Fibroblast of lung (primary cell): Measurements from ENCODE around the gene TRIM67. TPM values are rescaled to one million over a fixed set of nuclear protein-coding genes. Genes with fewer than 3 reads are reported as not detected.

Experiments used
- DNase-seq, 2 donors: peaks; one replicate each; pipeline versions ENCODE4 v3.0.0 to v3.0.0-alpha.2; 2010; ENCODE audit warnings: low read depth in 2 of 2
- H2AFZ ChIP-seq: 2 replicates; pipeline ENCODE4 v1.5.1; 2012; ENCODE audit warnings: low read length, control low read depth, inconsistent platforms
- H3K27ac ChIP-seq: 2 replicates; pipeline ENCODE4 v1.5.1; 2011; ENCODE audit warnings: low read length, control low read depth; ENCODE audit not compliant: insufficient read depth
- H3K27me3 ChIP-seq: 2 replicates; pipeline ENCODE4 v1.5.1; 2011; ENCODE audit warnings: mild to moderate bottlenecking, low read length; ENCODE audit not compliant: control insufficient read depth, insufficient read depth
- H3K36me3 ChIP-seq: 2 replicates; pipeline ENCODE4 v1.5.1; 2011; ENCODE audit warnings: low read length; ENCODE audit not compliant: control insufficient read depth, insufficient read depth
- H3K4me1 ChIP-seq: 2 replicates; pipeline ENCODE4 v1.5.1; 2011; ENCODE audit warnings: low read length; ENCODE audit not compliant: control insufficient read depth, insufficient read depth; ENCODE audit errors: extremely low read depth
- H3K4me2 ChIP-seq: 2 replicates; pipeline ENCODE4 v1.5.1; 2011; ENCODE audit warnings: low read length, control low read depth; ENCODE audit not compliant: insufficient read depth; ENCODE audit errors: extremely low read depth
- H3K4me3 ChIP-seq, 4 experiments: fragments of 200-600 bp in 1 of 4; sonication (generic) in 1 of 4; replicated peaks in 1 of 4; 2 replicates each; pipeline ENCODE4 v1.5.1; 2011 to 2016; ENCODE audit warnings: low read length in 4 of 4, low read depth in 3 of 4, mild to moderate bottlenecking in 3 of 4, control low read depth in 2 of 4, inconsistent platforms in 1 of 4, mixed read lengths in 1 of 4; ENCODE audit not compliant: insufficient read depth in 1 of 4; ENCODE audit errors: control extremely low read depth in 1 of 4
- H3K79me2 ChIP-seq: 2 replicates; pipeline ENCODE4 v1.5.1; 2012; ENCODE audit warnings: mild to moderate bottlenecking, low read length, inconsistent platforms; ENCODE audit not compliant: control insufficient read depth, insufficient read depth
- H3K9ac ChIP-seq: 2 replicates; pipeline ENCODE4 v1.5.1; 2011; ENCODE audit warnings: mild to moderate bottlenecking, low read length, control low read depth; ENCODE audit not compliant: insufficient read depth
- H3K9me3 ChIP-seq: 2 replicates; pipeline ENCODE4 v1.5.1; 2012; ENCODE audit warnings: low read depth, low read length; ENCODE audit not compliant: control insufficient read depth, insufficient read depth
- H4K20me1 ChIP-seq: 2 replicates; pipeline ENCODE4 v1.5.1; 2011; ENCODE audit warnings: low read length; ENCODE audit not compliant: control insufficient read depth, insufficient read depth; ENCODE audit errors: extremely low read depth
- CTCF ChIP-seq, 2 donors: IDR thresholded peaks in 1 of 2; conservative IDR thresholded peaks in 1 of 2; 1 replicate in 1 of 2; 2 replicates in 1 of 2; pipeline ENCODE4 v1.5.1; 2011 to 2012; ENCODE audit warnings: low read length in 2 of 2, control low read depth in 1 of 2, inconsistent platforms in 1 of 2, low read depth in 1 of 2, mild to moderate bottlenecking in 1 of 2
- EZH2 ChIP-seq: IDR thresholded peaks from 2 replicates; pipeline ENCODE4 v1.5.1; 2012; ENCODE audit warnings: low read length, control low read depth, mild to moderate bottlenecking; ENCODE audit errors: missing control alignments
- polyA plus RNA-seq, 2 donors: library from polyadenylated mRNA; depleted of rRNA in 1 of 2; stranded (reverse) in 1 of 2; unstranded in 1 of 2; fragments of >200 nt; gene quantifications; 2 replicates each; pipeline ENCODE4 v1.2.1, GENCODE V29; 2011 to 2012; ENCODE audit warnings: missing spikeins in 1 of 2
- total RNA-seq: library from RNA; depleted of rRNA; stranded (reverse); fragments of >200 nt; gene quantifications from 2 replicates; pipeline ENCODE4 v1.2.1, GENCODE V29; 2014

Gene TRIM67
- total and polyA plus RNA-seq, 2 donors (not counting 1 experiment from before 2014, with no cell fraction given): 0.02 to 0.17 TPM

GRCh38 chr1:231219422-231220401 lies 57.9 kb downstream of the TRIM67 start:
- H3K79me2 ChIP-seq: no peaks in the 10 kb centered on the region
- no peak overlapping the region for H2AFZ ChIP-seq
- no peaks in the 10 kb centered on the region for H3K4me1 ChIP-seq
- no peak overlapping the region for H3K4me2 ChIP-seq
- peaks cover 2% of the 10 kb centered on the region for H3K36me3 ChIP-seq
- H3K9me3 ChIP-seq: no peaks in the 10 kb centered on the region
- no peak overlapping the region for H3K9ac ChIP-seq
- no peak overlapping the region for H3K4me3 ChIP-seq
- H4K20me1 ChIP-seq: no peaks in the 10 kb centered on the region
- TF ChIP-seq CTCF (conservative IDR thresholded peaks at IDR 0.05 in 1 of 2, IDR thresholded peaks at IDR 0.05 in 1 of 2; ENCODE audit: low read depth in 1 of 2, low read length in 2 of 2) (no peak), EZH2 (no peak)
- no peak for DNase-seq
- H3K27me3 ChIP-seq: no peaks in the 10 kb centered on the region
- no peak overlapping the region for H3K27ac ChIP-seq

- Histone ChIP-seq H3K9me3 (no peaks in the 10 kb centered on the region), H2AFZ (no peak overlapping the region), H3K4me3 (no peak overlapping the region), H3K79me2 (no peaks in the 10 kb centered on the region), H4K20me1 (no peaks in the 10 kb centered on the region), H3K4me2 (no peak overlapping the region), H3K27me3 (no peaks in the 10 kb centered on the region), H3K9ac (no peak overlapping the region), H3K36me3 (peaks cover 4% of the 10 kb centered on the region), H3K4me1 (no peaks in the 10 kb centered on the region), H3K27ac (no peak overlapping the region)
- DNase-seq: no peak
- TF ChIP-seq EZH2 (no peak), CTCF (conservative IDR thresholded peaks at IDR 0.05 in 1 of 2, IDR thresholded peaks at IDR 0.05 in 1 of 2; ENCODE audit: low read depth in 1 of 2, low read length in 2 of 2) (no peak)
These were observed 58.9 kb downstream of the TRIM67 start for GRCh38 chr1:231220801-231221200.

- no peaks in the 10 kb centered on the region for H4K20me1 ChIP-seq
- no peak overlapping the region for H3K4me3 ChIP-seq
- H2AFZ ChIP-seq: no peak overlapping the region
- no peaks in the 10 kb centered on the region for H3K27me3 ChIP-seq
- no peaks in the 10 kb centered on the region for H3K79me2 ChIP-seq
- no peak for DNase-seq
- H3K4me1 ChIP-seq: no peaks in the 10 kb centered on the region
- H3K9ac ChIP-seq: no peak overlapping the region
- H3K36me3 ChIP-seq: peaks cover 10% of the 10 kb centered on the region
- no peak overlapping the region for H3K27ac ChIP-seq
- TF ChIP-seq CTCF (conservative IDR thresholded peaks at IDR 0.05 in 1 of 2, IDR thresholded peaks at IDR 0.05 in 1 of 2; ENCODE audit: low read depth in 1 of 2, low read length in 2 of 2) (no peak), EZH2 (no peak)
- H3K9me3 ChIP-seq: no peaks in the 10 kb centered on the region
- no peak overlapping the region for H3K4me2 ChIP-seq
These were observed 64.3 kb downstream of the TRIM67 start for GRCh38 chr1:231226156-231226555.
